PC-3 (cell line): Measurements from ENCODE around the gene EDC4. TPM values are rescaled to one million over a fixed set of nuclear protein-coding genes. Genes with fewer than 3 reads are reported as not detected.

Experiments
- ATAC-seq: fragments of 200-7000 bp; cut with Tn5 transposase; 2 replicates; pipeline ENCODE4 v1.9.1; 2020; ENCODE audit warnings: mild to moderate bottlenecking, moderate library complexity
- BruUV-seq: library from RNA; stranded (reverse); fragments of 400-500 nt; replicated peaks from 2 replicates; lab custom pipeline; 2021; lab: Mats Ljungman, UMichigan
- CTCF ChIA-PET: fragments of 300-600 bp; sonication (Branson Sonifier 250); formaldehyde crosslinking; loops from one replicate; lab custom pipeline; 2022; ENCODE audit warnings: antibody characterized with exemption; lab: Charles Lee
- POLR2A ChIA-PET: fragments of 300-600 bp; sonication (Branson Sonifier 250); formaldehyde crosslinking; loops from one replicate; lab custom pipeline; 2022; ENCODE audit warnings: antibody characterized with exemption; ENCODE audit not compliant: unreplicated experiment; lab: Charles Lee
- DNase-seq: peaks from one replicate; pipeline ENCODE4 v3.0.0-alpha.2; 2015
- H2AFZ ChIP-seq: fragments of 300-600 bp; sonication (generic); 2 replicates; pipeline ENCODE4 v1.6.0; 2016; ENCODE audit warnings: antibody characterized with exemption, low read length
- H3F3A ChIP-seq: fragments of 300-600 bp; sonication (generic); one replicate; pipeline ENCODE4 v1.6.0; 2017; ENCODE audit warnings: antibody characterized with exemption, low read length, control low read depth, mild to moderate bottlenecking; ENCODE audit not compliant: unreplicated experiment
- H3K27ac ChIP-seq: fragments of 300-600 bp; sonication (generic); 2 replicates; pipeline ENCODE4 v1.5.1; 2016; ENCODE audit warnings: mild to moderate bottlenecking, low read length
- H3K27me3 ChIP-seq: fragments of 300-600 bp; sonication (generic); 2 replicates; pipeline ENCODE4 v1.6.1; 2016; ENCODE audit warnings: low read length, mixed read lengths
- H3K36me3 ChIP-seq: fragments of 300-600 bp; sonication (generic); 2 replicates; pipeline ENCODE4 v1.6.1; 2016; ENCODE audit warnings: low read depth, mixed run types, low read length, mixed read lengths
- H3K4me1 ChIP-seq: fragments of 300-600 bp; sonication (generic); 2 replicates; pipeline ENCODE4 v1.5.1; 2016; ENCODE audit warnings: low read length; ENCODE audit not compliant: insufficient read depth
- H3K4me2 ChIP-seq: fragments of 300-600 bp; sonication (generic); 2 replicates; pipeline ENCODE4 v1.6.0; 2016; ENCODE audit warnings: low read length
- H3K4me3 ChIP-seq: fragments of 300-600 bp; sonication (generic); 2 replicates; pipeline ENCODE4 v1.5.1; 2016; ENCODE audit warnings: mild to moderate bottlenecking, low read length, mixed read lengths
- H3K79me2 ChIP-seq: fragments of 300-600 bp; sonication (generic); 2 replicates; pipeline ENCODE4 v1.6.1; 2017; ENCODE audit warnings: low read length, mixed read lengths
- H3K9ac ChIP-seq: fragments of 300-600 bp; sonication (generic); 2 replicates; pipeline ENCODE4 v1.6.0; 2016; ENCODE audit warnings: mild to moderate bottlenecking, low read length
- H3K9me2 ChIP-seq: fragments of 300-600 bp; sonication (generic); replicated peaks from 2 replicates; pipeline ENCODE4 v1.6.1; 2016; ENCODE audit warnings: mixed run types, low read length, mixed read lengths
- H3K9me3 ChIP-seq: fragments of 300-600 bp; sonication (generic); 2 replicates; pipeline ENCODE4 v1.6.1; 2016; ENCODE audit warnings: low read length, mixed read lengths
- H4K20me1 ChIP-seq: fragments of 300-600 bp; sonication (generic); 2 replicates; pipeline ENCODE4 v1.6.1; 2016; ENCODE audit warnings: low read length, mixed read lengths
- EZH2 ChIP-seq: fragments of 300-600 bp; sonication (generic); IDR thresholded peaks from one replicate; pipeline ENCODE4 v1.6.1; 2017; ENCODE audit warnings: antibody characterized with exemption, mild to moderate bottlenecking, low read length; ENCODE audit not compliant: unreplicated experiment
- EZH2phosphoT487 ChIP-seq: fragments of 300-600 bp; sonication (generic); IDR thresholded peaks from 2 replicates; pipeline ENCODE4 v1.6.1; 2018; ENCODE audit warnings: mild to moderate bottlenecking, antibody characterized with exemption, low read length, borderline replicate concordance
- intact Hi-C: fragments of 100-400 bp; cut with micrococcal nuclease; formaldehyde crosslinking; loops from 2 replicates; pipeline ENCODE4 v1.9.0; 2023
- total RNA-seq: library from RNA; depleted of rRNA; stranded (reverse); fragments of >200 nt; gene quantifications from 2 replicates; pipeline ENCODE4 v1.2.3, GENCODE V29; 2014
- TF ChIP-seq, protein P1 (sequence below): fragments of 300-600 bp; sonication (generic); conservative IDR thresholded peaks from 2 replicates; pipeline ENCODE4 v1.5.1; 2017; ENCODE audit warnings: antibody characterized with exemption, low read depth, mild to moderate bottlenecking, low read length

Gene EDC4
- total RNA-seq, 1 experiment from 2014 or later = 58.9 TPM

DNA sequence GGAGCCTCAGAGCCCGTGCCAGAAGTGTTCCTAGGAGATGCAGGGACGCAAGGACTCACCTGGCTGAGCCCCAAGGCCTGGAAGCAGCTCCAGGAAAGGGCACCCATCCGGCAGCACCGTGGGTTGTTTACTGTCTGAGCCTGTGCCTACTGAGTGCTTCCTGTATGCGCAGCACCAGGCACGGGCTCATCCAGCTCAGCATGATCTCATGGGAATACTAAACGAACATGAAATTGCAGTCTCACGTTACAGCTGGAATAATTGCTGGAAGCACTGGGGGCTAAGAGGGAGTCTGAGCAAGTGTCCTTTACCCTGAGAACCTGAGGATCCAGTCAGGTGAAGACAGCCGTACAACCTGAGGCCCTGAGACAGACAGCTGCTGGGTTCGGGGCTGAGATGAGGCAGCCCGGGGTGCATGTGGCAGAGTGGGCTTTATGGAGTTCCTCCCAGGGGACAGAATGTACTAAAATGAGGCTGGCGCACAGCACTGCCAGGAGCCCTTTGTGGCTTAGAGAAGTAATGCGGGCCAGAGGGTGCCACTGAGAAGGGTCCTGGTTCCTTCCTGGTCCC, 53.4 kb downstream of the EDC4 start:
- H2AFZ ChIP-seq = no peak overlapping the region
- ChIA-PET POLR2A (interaction anchor here (0.6 kb wide), 1 partner anchor 97 kb away, joined by 3 read pairs; the partner anchor contains the start of genes DDX28 and DUS2), CTCF (interaction anchor here (0.7 to 1.3 kb wide), 2 partner anchors 10 to 42 kb away, joined by 5 to 7 read pairs; partner anchors contain the start of gene PSMB10)
- no peaks in the 10 kb centered on the region for H4K20me1 ChIP-seq
- no peaks in the 10 kb centered on the region for H3K36me3 ChIP-seq
- peak overlapping the region; percentile 77 for H3K27ac ChIP-seq
- no peaks in the 10 kb centered on the region for H3K9me2 ChIP-seq
- H3F3A ChIP-seq = no peaks in the 10 kb centered on the region
- DNase-seq (peak; percentile 73), ATAC-seq (peak; percentile 92)
- intact Hi-C loops = loop anchor here (5.0 kb wide), 1 partner anchor 84 kb away; the partner anchor contains the start of gene THAP11
- no peaks in the 10 kb centered on the region for H3K79me2 ChIP-seq
- peak overlapping the region; percentile 47 for H3K4me2 ChIP-seq
- peaks cover 18% of the 10 kb centered on the region for H3K4me1 ChIP-seq
- no TSS peak for BruUV-seq
- no peaks in the 10 kb centered on the region for H3K9me3 ChIP-seq
- H3K4me3 ChIP-seq = no peak overlapping the region
- 0 out of 2 replicates have a peak overlapping the region, but pooled peaks have one; percentile 15 for H3K9ac ChIP-seq
- H3K27me3 ChIP-seq = no peaks in the 10 kb centered on the region
- TF ChIP-seq EZH2 = no peak
- TF ChIP-seq, protein P1, sequence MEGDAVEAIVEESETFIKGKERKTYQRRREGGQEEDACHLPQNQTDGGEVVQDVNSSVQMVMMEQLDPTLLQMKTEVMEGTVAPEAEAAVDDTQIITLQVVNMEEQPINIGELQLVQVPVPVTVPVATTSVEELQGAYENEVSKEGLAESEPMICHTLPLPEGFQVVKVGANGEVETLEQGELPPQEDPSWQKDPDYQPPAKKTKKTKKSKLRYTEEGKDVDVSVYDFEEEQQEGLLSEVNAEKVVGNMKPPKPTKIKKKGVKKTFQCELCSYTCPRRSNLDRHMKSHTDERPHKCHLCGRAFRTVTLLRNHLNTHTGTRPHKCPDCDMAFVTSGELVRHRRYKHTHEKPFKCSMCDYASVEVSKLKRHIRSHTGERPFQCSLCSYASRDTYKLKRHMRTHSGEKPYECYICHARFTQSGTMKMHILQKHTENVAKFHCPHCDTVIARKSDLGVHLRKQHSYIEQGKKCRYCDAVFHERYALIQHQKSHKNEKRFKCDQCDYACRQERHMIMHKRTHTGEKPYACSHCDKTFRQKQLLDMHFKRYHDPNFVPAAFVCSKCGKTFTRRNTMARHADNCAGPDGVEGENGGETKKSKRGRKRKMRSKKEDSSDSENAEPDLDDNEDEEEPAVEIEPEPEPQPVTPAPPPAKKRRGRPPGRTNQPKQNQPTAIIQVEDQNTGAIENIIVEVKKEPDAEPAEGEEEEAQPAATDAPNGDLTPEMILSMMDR = no peak; the same call in 1 of the 2 replicates
- no peak for TF ChIP-seq EZH2phosphoT487

DNA sequence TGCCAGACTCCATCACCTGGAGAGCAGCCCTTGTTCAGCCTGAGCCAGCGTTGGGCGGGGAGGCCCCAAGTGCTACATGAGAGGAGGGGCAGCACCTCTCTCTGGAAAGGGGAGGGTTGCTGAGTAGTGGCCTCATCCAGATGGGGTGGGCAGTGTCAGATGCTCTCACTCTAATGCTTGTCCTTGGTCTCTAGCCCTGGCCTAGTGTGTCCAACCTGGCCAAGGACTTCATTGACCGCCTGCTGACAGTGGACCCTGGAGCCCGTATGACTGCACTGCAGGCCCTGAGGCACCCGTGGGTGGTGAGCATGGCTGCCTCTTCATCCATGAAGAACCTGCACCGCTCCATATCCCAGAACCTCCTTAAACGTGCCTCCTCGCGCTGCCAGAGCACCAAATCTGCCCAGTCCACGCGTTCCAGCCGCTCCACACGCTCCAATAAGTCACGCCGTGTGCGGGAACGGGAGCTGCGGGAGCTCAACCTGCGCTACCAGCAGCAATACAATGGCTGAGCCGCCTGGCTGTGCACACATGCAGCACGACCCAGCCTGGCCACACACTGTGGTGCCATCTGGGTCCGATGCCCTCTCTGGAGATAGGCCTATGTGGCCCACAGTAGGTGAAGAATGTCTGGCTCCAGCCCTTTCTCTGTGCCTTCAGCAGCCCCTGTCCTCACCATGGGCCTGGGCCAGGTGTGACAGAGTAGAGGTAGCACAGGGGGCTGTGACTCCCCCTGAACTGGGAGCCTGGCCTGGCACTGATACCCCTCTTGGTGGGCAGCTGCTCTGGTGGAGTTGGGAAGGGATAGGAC, 54.5 kb downstream of the EDC4 start:
- TF ChIP-seq, protein P1 = no peak
- no peak for TF ChIP-seq EZH2phosphoT487
- TF ChIP-seq EZH2 = no peak
- H3K4me1 ChIP-seq = peaks cover 18% of the 10 kb centered on the region
- H3K4me2 ChIP-seq = no peak overlapping the region
- ChIA-PET CTCF (no interaction called here), POLR2A (no interaction called here)
- H3K9me3 ChIP-seq = no peaks in the 10 kb centered on the region
- DNase-seq (no peak), ATAC-seq (no peak)
- intact Hi-C loops = loop anchor here (5.0 kb wide), 1 partner anchor 85 kb away; the partner anchor contains the start of gene THAP11
- H4K20me1 ChIP-seq = no peaks in the 10 kb centered on the region
- no peak overlapping the region for H3K4me3 ChIP-seq
- BruUV-seq = no TSS peak
- H3F3A ChIP-seq = no peaks in the 10 kb centered on the region
- no peak overlapping the region for H2AFZ ChIP-seq
- no peaks in the 10 kb centered on the region for H3K27me3 ChIP-seq
- no peak overlapping the region for H3K9ac ChIP-seq
- no peaks in the 10 kb centered on the region for H3K36me3 ChIP-seq
- no peaks in the 10 kb centered on the region for H3K9me2 ChIP-seq
- H3K79me2 ChIP-seq = no peaks in the 10 kb centered on the region
- H3K27ac ChIP-seq = peak overlapping the region; percentile 77
